Measurements from ENCODE around the gene SHLD1.
"Not testable (repeated sequence)": the region's sequence is repeated elsewhere in the genome, so short reads cannot be mapped to it uniquely, and the experiment has no call there.

The SHLD1 gene

GRCh38 chr20:5781798-5782750 lies 31.9 kb downstream of the SHLD1 start:
- DNase-seq, result no peak

- no peak for DNase-seq
These were observed 34.5 kb downstream of the SHLD1 start for GRCh38 chr20:5784735-5785134.

GRCh38 chr20:5785146-5785545 lies 34.9 kb downstream of the SHLD1 start:
- no peak for DNase-seq

- no peak for DNase-seq
These were observed 37.0 kb downstream of the SHLD1 start for GRCh38 chr20:5786930-5787795.

GRCh38 chr20:5787796-5788165 lies 37.6 kb downstream of the SHLD1 start:
- DNase-seq, result no peak

GRCh38 chr20:5788385-5788895 lies 38.2 kb downstream of the SHLD1 start:
- DNase-seq, result peak; percentile 71

- DNase-seq, result no peak
These were observed 39.6 kb downstream of the SHLD1 start for GRCh38 chr20:5789827-5790226.

GRCh38 chr20:5793916-5794315 lies 43.7 kb downstream of the SHLD1 start:
- DNase-seq, result no peak

GRCh38 chr20:5796331-5797040 lies 46.3 kb downstream of the SHLD1 start:
- no peak for DNase-seq

GRCh38 chr20:5797165-5797564 lies 47.0 kb downstream of the SHLD1 start:
- no peak for DNase-seq

- no peak for DNase-seq
These were observed 47.8 kb downstream of the SHLD1 start for GRCh38 chr20:5797843-5798462.

- DNase-seq, result not testable (repeated sequence)
These were observed 53.6 kb downstream of the SHLD1 start for GRCh38 chr20:5803754-5804303.

- DNase-seq, result no peak
These were observed 56.5 kb downstream of the SHLD1 start for GRCh38 chr20:5806457-5807263.

- DNase-seq, result no peak
These were observed 57.2 kb downstream of the SHLD1 start for GRCh38 chr20:5807431-5807830.

- DNase-seq, result no peak
These were observed 58.7 kb downstream of the SHLD1 start for GRCh38 chr20:5808901-5809300.

GRCh38 chr20:5809495-5809894 lies 59.3 kb downstream of the SHLD1 start:
- DNase-seq, result no peak

GRCh38 chr20:5810800-5811422 lies 60.7 kb downstream of the SHLD1 start:
- no peak for DNase-seq

GRCh38 chr20:5811746-5812145 lies 61.5 kb downstream of the SHLD1 start:
- no peak for DNase-seq

- DNase-seq, result no peak
These were observed 68.1 kb downstream of the SHLD1 start for GRCh38 chr20:5818346-5818681.

GRCh38 chr20:5820738-5821137 lies 70.5 kb downstream of the SHLD1 start:
- no peak for DNase-seq
